Lung (tissue), 12 donors: ENCODE results near the gene CD4. TPM values are rescaled to one million over a fixed set of nuclear protein-coding genes. Genes with fewer than 3 reads are reported as not detected.

Experiments
- ATAC-seq: fragments of 200-7000 bp; cut with Tn5 transposase; one replicate; pipeline ENCODE4 v1.9.1; 2020; ENCODE audit warnings: moderate number of reproducible peaks; ENCODE audit not compliant: insufficient read depth, low FRiP score
- DNase-seq, 3 donors: peaks; one replicate each; pipeline ENCODE4 v3.0.0-alpha.2; 2013 to 2017
- H3K27ac ChIP-seq, 2 donors: one replicate each; pipeline ENCODE4 v1.5.1; 2013; ENCODE audit warnings: mild to moderate bottlenecking in 2 of 2, moderate library complexity in 2 of 2, control low read depth in 1 of 2, inconsistent platforms in 1 of 2, low read depth in 1 of 2, low read length in 1 of 2
- H3K27me3 ChIP-seq, 3 donors: one replicate each; pipeline ENCODE4 v1.5.1; 2013; ENCODE audit warnings: low read length in 2 of 3; ENCODE audit not compliant: control insufficient read depth in 3 of 3, insufficient read depth in 3 of 3
- H3K36me3 ChIP-seq, 4 donors: one replicate each; pipeline ENCODE4 v1.5.1; 2013; ENCODE audit warnings: low read length in 4 of 4, mild to moderate bottlenecking in 1 of 4, moderate library complexity in 1 of 4; ENCODE audit not compliant: control insufficient read depth in 4 of 4, insufficient read depth in 4 of 4
- H3K4me1 ChIP-seq, 5 donors: one replicate each; pipeline ENCODE4 v1.5.1; 2013; ENCODE audit warnings: low read length in 5 of 5, mild to moderate bottlenecking in 2 of 5, moderate library complexity in 1 of 5; ENCODE audit not compliant: control insufficient read depth in 5 of 5, insufficient read depth in 5 of 5
- H3K4me3 ChIP-seq: one replicate; pipeline ENCODE4 v1.5.1; 2013; ENCODE audit warnings: mild to moderate bottlenecking, control low read depth, moderate library complexity
- H3K9ac ChIP-seq, 2 donors: one replicate each; pipeline ENCODE4 v1.5.1; 2013; ENCODE audit warnings: low read length in 2 of 2, control low read depth in 1 of 2; ENCODE audit not compliant: insufficient read depth in 1 of 2
- H3K9me3 ChIP-seq, 4 donors: one replicate each; pipeline ENCODE4 v1.5.1; 2013; ENCODE audit warnings: low read length in 3 of 4, mild to moderate bottlenecking in 1 of 4, moderate library complexity in 1 of 4; ENCODE audit not compliant: control insufficient read depth in 4 of 4, insufficient read depth in 3 of 4
- CTCF ChIP-seq: IDR thresholded peaks from 2 replicates; pipeline ENCODE4 v1.5.1; 2012; ENCODE audit warnings: mild to moderate bottlenecking; ENCODE audit errors: control extremely low read depth, extremely low read depth
- WGBS, 2 donors: extraction: QIAGEN DNeasy Blood & Tissue Kit; methylation state at CpG; one replicate each; pipeline ENCODE4 v1.1.7; 2013; 5-methylcytosine and 5-hydroxymethylcytosine counted together
- polyA plus RNA-seq, 2 donors: library from polyadenylated mRNA; stranded (reverse); fragments of 200-250 nt; gene quantifications; one replicate each; pipeline ENCODE4 v1.2.1, GENCODE V29; 2013
- total RNA-seq, 2 donors: library from RNA; depleted of rRNA in 1 of 2; stranded (reverse); fragments of >200 nt in 1 of 2; gene quantifications; one replicate each; pipeline ENCODE4 v1.2.1, GENCODE V29; 2014 to 2021
- donor health status: control.
- donor health status: control.
- donor health status: Bipolar disorder and iron deficiency.
- donor health status: healthy.
- donor health status: DM: yes; HTN: yes; CAD: no.

The CD4 gene
- total and polyA plus RNA-seq, 4 donors, result 20.6 to 83.7 (median 53.0) TPM

- no peak for TF ChIP-seq CTCF
- DNase-seq (no peak), ATAC-seq (no peak)
- Histone ChIP-seq H3K9me3 (no peaks in the 10 kb centered on the region), H3K4me1 (peaks cover 0 to 19% (median 9%) of the 10 kb centered on the region in 5 donors), H3K9ac (no peak overlapping the region), H3K36me3 (peaks cover 0 to 23% (median 9%) of the 10 kb centered on the region in 4 donors), H3K27ac (no peak overlapping the region), H3K4me3 (no peak overlapping the region), H3K27me3 (no peaks in the 10 kb centered on the region)
- 92 to 95% methylated on average over 4 of the region's 4 CpGs for WGBS, 2 donors
Observed at GRCh38 chr12:6796576-6796975, 7.2 kb downstream of the CD4 start.

GRCh38 chr12:6799147-6799546 lies 9.8 kb downstream of the CD4 start:
- no peaks in the 10 kb centered on the region for H3K4me1 ChIP-seq
- WGBS, 2 donors, result 88 to 89% methylated on average over 5 of the region's 5 CpGs
- no peak for TF ChIP-seq CTCF
- H3K27me3 ChIP-seq, result no peaks in the 10 kb centered on the region
- H3K9ac ChIP-seq, result no peak overlapping the region
- H3K36me3 ChIP-seq, result peaks cover 0 to 31% (median 13%) of the 10 kb centered on the region in 4 donors
- no peaks in the 10 kb centered on the region for H3K9me3 ChIP-seq
- ATAC-seq (no peak), DNase-seq (no peak)
- H3K27ac ChIP-seq, result no peak overlapping the region
- no peak overlapping the region for H3K4me3 ChIP-seq

- no peak for DNase-seq
- no peaks in the 10 kb centered on the region for H3K4me1 ChIP-seq
- ATAC-seq, result no peak
- no peaks in the 10 kb centered on the region for H3K27me3 ChIP-seq
- no peak overlapping the region for H3K9ac ChIP-seq
- WGBS, 2 donors, result 75 to 97% methylated on average over 1 of the region's 1 CpG
- no peak for TF ChIP-seq CTCF
- no peak overlapping the region for H3K27ac ChIP-seq
- H3K4me3 ChIP-seq, result no peak overlapping the region
- no peaks in the 10 kb centered on the region for H3K9me3 ChIP-seq
- peaks cover 0 to 13% (median 7%) of the 10 kb centered on the region in 4 donors for H3K36me3 ChIP-seq
Observed at GRCh38 chr12:6807170-6807569, 17.8 kb downstream of the CD4 start.

GRCh38 chr12:6809056-6809455 lies 19.7 kb downstream of the CD4 start:
- no peaks in the 10 kb centered on the region for H3K27me3 ChIP-seq
- no peak overlapping the region for H3K27ac ChIP-seq
- H3K36me3 ChIP-seq, result peaks cover 0 to 10% (median 4%) of the 10 kb centered on the region in 4 donors
- no peak for TF ChIP-seq CTCF
- DNase-seq (no peak), ATAC-seq (no peak)
- no peaks in the 10 kb centered on the region for H3K9me3 ChIP-seq
- H3K9ac ChIP-seq, result no peak overlapping the region
- 81 to 82% methylated on average over 10 of the region's 10 CpGs for WGBS, 2 donors
- H3K4me1 ChIP-seq, result no peaks in the 10 kb centered on the region
- H3K4me3 ChIP-seq, result no peak overlapping the region
